HT-29 (cell line): Measurements from ENCODE around the gene CEP164. TPM values are rescaled to one million over a fixed set of nuclear protein-coding genes. Genes with fewer than 3 reads are reported as not detected.
A peak's percentile ranks its signal among the peaks of the same experiment; 100 is the strongest.

Experiments used
- DNase-seq: peaks from one replicate; pipeline ENCODE4 v3.0.0-alpha.2; 2015; ENCODE audit warnings: low spot score
- total RNA-seq: library from RNA; depleted of rRNA; stranded (reverse); fragments of >200 nt; shearing (Covaris generic); gene quantifications from 2 replicates; pipeline ENCODE4 v1.2.3, GENCODE V29; 2014; rRNA removed

The CEP164 gene
- total RNA-seq = 21.4 and 28.4 TPM in 2 replicates

DNA sequence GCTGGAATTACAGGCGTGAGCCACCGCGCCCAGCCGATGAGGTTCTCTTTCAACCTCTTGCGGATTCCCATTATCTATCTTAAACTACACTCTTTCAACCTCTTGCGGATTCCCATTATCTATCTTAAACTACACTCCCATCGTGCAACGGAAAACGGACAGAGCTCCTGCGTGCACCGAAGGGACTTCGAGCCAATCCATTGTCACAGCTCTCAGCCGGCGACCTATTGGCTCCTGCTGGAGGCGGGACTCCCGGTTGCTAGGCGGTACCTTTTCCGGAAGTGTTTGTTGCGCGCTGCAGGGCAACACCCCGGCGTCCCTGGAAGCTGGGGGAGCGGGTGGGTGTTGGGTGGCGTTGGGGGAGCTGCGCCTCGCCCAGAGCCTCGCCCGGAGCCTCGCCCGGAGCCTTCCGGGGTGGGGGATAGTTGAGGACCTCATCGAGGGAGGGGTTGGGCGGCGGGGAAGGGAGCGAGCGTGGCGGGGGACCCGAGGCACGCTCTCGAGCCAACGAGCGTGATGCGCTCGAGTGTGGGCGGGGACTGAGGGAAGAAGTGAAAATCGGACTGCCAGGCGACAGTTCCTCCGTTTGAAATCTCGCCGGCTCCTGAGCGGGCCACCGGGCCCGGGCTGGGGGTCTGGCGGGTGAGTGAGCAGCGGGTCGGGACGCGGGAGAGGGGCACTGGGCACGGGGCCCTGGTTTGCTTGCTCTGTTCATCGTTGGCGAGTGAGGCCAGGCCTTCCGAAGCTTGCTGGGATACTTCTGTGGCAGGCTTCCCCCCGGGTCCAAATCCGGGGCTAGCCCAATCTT lies at the start of gene CEP164:
CEP164 (plus strand) TSS at position 288 of the 808 bp plus-strand sequence. CDS start 10,733 bp downstream, outside the sequence.
- DNase-seq = peak; percentile 97

DNA sequence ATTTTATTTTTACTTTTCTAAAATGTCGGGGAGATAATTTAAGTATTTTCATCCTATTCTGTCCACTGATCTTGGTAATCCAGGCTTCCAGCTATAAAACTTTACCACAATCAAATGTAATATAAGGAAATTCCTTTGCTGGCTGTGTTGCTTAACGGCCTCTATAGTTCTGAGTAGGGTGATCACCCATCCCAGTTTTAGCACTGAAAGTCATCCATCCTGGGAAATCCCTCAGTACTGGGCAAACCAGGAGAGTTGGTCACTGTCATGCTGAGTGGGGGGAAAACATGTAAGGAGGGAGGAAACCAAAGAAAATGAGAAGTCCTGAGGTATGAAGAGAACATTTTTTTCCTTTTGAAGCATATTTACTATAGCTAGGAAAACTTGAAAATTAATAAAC lies 49.3 kb upstream of the CEP164 start:
- no peak for DNase-seq

DNA sequence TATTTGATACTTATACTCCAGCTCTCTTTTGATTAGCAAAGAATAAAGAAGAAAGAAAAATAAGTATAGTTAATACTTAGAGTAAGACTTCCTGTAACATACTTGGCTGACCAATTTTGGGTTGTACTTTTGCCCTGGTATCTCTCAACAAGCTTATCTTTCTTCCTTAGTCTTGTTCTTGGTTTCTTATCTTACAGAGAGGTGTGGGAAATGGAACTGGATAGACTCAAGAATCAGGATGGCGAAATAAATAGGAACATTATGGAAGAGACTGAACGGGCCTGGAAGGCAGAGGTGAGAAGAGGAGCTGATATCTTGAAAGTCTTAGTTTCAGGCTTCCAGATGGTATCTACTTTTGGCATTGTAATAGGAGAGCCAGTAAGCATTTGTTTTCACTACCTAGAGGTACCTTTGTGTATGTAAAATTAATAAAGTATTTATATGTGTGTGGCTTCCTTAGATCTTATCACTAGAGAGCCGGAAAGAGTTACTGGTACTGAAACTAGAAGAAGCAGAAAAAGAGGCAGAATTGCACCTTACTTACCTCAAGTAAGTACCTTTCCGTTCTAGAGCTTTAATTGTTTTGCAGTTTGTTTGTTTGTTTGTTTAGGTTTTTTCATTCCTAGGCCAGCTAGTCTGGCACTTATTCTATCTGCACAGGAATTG lies 47.8 kb upstream of the CEP164 start:
- no peak for DNase-seq

DNA sequence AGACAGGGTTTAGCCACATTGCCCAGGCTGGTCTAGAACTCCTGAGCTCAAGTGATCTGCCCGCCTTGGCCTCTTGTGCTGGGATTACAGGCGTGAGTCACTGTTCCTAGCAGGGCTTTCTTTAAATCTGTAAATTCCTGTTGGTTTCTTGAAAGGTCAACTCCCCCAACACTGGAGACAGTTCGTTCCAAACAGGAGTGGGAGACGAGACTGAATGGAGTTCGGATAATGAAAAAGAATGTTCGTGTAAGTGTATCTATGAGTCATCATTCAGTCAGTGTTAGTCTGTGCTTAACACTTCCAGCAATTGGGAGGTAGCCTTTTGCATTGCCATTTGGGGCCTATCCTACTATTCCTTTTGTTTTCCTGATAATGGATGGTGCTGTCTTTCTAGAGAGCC lies 46.5 kb upstream of the CEP164 start:
- DNase-seq = no peak

DNA sequence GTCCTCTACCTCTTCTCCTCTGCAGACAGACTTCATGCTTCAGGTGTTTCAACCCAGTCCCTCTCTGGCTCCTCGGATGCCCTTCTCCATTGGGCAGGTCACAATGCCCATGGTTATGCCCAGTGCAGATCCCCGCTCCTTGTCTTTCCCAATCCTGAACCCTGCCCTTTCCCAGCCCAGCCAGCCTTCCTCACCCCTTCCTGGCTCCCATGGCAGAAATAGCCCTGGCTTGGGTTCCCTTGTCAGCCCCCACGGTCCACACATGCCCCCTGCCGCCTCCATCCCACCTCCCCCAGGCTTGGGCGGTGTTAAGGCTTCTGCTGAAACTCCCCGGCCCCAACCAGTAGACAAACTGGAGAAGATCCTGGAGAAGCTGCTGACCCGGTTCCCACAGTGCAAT lies 45.8 kb upstream of the CEP164 start:
- DNase-seq = no peak

DNA sequence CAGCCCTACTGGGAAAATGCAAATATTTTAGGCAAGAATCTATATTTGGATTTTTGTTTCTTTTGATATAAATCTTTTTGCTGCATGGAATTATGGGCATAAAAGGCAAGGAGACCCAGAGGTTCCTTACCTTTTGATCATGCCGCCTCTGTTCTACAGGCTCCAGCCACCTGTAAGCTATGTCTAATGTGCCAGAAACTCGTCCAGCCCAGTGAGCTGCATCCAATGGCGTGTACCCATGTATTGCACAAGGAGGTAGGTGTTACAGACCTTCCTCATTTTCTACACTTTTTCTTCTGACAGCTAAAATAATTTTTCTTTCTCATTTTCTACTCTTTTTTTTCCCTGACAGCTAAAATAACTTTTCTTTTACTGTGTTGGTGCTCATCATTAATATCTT lies 44.7 kb upstream of the CEP164 start:
- DNase-seq = no peak

DNA sequence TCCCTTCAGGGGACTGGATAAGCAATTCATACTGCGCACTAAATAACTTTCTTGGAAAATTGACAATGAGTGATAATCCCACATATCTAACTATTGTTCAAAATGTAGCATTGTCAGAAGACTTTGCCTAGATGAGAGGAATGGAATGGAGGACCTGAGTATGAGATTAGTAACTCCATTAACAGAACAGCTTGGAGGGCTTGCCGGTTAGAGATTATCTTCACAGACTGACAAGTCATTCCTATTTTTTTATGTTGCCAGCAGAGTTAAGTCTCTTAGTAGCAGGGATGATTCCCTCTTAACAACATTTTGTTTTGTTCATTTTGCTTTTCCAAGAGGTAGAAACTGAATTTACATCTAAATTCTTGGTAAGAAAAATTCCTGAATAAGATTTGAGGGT lies 43.6 kb upstream of the CEP164 start:
- DNase-seq = no peak

DNA sequence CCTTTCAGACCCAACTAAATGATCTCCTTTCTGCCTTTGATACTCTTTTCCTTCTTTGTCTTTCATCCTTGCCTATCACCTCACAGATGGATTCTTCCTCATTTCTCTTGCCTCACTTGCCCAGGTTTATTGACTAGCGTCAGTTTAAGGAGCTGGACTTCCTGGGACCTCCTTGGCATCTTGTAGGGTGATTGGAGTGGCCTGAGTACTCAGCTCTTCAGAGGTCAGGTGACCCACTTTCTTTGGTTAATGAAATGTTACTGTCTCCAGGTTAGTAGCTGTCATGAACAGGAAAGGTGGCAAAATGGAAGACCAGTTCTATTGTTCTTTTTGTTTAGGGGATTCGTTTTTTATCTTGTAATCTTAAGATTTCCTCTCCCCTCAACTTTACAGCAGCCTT lies 41.1 kb upstream of the CEP164 start:
- no peak for DNase-seq

DNA sequence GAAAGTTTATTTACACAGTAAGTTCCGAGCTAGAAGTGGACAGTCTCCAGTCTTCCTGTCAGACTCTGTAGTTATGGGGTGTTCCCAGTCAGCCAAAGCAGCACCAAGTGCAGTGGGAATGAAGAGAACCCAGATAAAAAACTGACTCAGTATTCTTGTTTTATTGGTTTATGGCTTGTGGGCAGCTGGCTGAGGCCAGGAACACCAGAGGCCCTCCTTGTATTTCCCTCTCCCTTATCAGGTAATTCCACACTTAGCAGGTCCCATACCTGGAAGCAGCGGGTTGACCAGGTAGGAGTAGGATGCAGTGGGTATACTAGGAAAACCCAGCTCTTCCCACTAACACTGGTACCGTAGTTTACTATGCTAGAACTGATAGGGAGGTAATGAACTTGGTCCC lies 40.0 kb upstream of the CEP164 start:
- DNase-seq = no peak

DNA sequence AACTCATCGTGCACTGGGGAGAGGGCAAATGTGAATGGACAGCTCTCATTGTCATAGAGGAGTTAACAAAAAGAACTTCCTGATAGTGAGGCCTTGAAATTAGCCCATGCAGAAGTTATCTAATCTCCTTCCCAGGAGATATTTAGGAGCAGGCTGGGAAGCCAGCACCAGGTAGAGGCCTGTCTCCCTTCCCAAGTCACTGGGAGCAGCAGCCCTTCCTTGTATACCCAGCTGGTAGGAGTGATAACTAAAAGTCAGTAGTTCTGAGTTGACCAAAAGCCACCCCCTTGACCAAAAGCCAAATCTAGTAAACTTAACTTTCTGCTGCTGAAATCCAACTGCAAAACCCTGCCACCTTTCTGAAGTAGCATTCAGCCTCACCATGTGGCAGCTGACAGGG lies 37.9 kb upstream of the CEP164 start:
- DNase-seq = no peak

DNA sequence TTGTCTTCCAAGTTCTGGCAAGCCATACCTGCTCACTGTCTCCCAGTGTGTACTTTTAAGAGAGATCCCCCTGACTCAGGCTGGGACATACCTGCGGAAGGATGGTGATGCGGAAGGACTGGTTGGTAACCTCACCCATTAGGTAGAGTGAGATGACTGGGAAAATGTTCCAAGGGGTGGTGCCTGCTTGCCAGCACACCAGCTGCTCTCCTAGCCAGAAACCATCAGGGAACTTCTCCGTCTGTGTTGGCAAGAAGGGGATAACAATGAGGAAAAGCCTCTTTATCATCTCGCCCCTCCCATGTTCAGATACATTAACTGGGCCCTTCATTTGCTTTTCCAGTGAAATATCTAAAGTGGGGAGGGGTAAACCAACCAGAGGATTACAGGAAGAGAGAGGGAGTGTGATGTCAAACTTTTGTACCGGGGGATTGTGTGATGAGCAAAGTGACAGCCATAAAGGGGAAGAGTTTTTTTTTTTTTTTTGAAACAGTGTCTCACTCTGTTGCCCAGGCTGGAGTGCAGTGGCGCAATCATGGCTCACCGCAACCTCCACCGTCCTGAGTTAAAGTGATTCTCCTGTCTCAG lies 36.8 kb upstream of the CEP164 start, which contains the start of gene BACE1-AS:
BACE1-AS (plus strand) TSS at position 538 of the 588 bp plus-strand sequence.
- DNase-seq = no peak

DNA sequence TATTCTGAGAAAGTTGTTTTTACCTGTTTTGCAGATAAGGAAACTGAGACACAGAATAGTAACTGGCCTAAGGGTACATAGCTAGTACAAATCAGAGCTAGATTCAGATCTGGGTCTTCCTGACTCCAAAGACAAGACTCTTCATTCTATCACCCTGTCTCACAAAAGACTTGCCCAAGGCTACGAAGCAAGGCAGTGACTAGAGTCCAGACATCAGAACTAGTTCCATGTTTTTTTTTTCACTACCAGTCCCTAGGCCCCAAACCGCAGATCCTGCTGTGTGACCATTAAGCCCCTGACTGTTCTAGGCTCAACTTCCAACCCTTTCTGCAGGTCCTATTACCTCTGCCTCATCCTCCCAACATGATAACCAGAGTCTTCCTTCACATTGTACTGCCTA lies 35.0 kb upstream of the CEP164 start:
- no peak for DNase-seq

DNA sequence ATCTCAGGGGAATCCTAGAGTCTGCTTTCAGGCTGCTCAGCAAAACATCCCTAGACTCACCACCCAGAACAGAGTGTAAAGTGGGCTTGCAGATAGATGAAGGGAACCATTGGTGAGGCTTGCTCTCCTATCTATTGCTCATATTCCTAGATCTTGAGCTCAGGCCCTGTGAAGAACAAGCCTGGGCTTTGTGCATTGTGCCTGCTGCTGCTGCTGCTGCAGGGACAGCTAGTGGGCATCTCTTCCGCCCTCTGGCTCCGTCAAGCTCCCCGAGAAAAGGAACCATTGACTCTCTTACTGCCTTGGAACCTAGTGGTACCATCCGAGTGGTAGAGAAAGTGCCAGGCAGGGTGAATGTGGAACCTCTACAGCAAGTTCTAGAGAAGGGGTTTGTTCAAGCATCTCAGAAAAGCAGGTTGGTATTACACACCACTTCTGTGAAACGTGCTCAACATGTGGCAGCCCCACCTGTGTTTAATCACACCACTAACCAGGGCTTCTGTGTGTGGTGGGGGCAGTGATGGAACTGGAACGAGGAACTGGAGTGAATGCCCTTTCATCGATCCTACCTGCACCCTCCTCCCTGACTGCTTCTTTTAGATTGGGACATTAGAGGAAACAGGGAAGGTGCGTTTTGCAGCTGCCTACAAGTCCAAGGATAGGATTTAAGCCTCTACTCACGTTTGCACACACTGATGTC lies 32.1 kb upstream of the CEP164 start:
- DNase-seq = no peak

DNA sequence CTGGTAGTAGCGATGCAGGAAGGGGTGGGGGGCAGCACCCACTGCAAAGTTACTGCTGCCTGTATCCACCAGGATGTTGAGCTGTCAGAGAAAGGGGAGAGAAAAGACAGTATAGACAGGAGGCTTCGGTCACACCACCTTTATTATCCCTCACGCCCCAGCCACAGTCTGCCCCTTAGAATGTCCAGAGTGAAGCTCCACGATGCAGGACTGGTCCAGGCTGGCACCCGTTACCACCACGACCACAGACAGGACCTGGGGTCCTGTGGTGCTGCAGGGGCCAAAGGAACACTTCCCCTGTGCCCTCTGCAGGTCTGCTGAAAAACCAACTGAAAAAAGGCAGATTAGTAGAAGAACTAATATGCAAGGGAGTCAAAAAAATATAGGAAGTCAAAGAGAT lies 30.8 kb upstream of the CEP164 start:
- DNase-seq = no peak

DNA sequence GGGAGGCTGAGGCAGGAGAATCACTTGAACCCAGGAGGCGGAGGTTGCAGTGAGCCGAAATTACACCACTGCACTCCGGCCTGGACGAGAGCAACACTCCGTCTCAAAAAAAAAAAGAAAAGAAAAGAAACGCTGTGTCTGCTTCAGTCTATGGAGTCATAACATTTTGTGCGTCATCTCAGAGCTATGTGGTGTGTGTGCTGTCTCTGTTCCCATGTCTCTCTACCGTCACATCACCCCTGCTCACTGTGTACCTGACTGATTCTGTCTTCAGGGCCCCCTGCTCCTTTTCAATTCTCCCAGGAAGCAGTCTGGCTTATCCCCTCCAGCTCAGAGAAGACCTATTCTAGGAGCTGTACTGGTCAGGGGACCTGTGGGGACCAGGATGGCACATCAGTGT lies 29.5 kb upstream of the CEP164 start:
- no peak for DNase-seq

DNA sequence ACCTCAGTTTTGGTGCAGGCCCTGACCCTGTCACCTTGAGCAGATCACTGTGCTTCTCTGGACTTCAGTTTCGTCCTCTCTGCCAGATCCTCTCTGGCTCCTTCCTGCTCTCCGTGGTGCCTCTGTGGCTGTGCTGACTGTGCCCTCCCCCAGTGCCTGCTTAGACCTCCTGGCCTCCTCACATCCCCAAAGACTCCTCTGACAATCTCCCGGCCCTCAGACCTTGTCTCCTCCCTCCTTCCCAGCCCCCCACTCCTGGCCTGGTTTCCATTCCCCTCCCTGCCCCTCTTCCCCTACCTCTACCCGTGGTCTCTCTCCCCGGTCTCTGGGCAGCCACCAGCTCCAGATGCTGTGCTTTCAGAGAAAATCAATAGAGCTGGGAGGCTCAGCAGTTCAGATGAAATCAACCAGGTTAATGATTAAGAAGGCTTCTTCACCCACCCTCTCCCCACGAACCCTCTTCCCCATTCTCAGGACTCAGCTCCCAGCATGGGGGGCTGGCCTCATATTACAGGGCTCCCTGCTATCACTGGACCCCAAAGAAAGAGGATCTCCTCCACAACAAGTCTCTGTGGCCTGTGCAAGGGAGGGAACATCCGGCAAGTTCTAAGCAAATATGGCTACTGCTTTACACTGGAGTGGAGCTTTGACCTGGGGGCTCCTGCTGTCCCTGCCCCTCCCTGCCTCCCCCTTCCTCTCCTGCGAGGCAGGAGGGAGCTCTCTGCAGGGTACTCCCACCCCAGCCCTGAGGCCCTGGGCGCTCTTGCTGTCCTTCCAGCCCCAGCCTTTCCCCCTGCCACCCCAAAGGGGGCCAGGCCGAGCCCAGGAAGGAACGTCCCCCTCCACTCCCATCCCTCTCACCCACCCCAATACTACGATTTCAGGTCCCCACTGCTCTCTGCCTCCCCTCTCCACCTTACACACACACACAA lies 28.0 kb upstream of the CEP164 start:
- peak; percentile 17 for DNase-seq

DNA sequence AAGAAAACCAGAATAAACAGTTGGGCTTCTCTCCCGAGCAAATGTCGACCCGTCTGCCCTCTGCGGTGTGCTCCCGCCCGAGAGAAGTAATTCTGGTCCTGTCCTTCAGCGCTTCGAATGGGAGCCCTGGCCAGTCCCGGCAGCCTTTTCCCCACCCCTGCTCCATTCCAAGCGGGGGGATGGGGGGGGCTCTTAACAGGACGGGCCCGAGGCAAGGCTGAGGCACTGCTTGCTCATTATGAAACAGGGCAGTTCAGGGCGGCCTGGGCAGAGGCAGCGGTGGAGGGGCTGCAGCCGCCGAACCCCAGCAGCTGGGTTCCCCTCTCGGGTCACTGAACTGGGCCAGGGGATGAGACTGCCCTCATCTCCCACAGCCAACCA lies 27.4 kb upstream of the CEP164 start:
- DNase-seq = no peak

DNA sequence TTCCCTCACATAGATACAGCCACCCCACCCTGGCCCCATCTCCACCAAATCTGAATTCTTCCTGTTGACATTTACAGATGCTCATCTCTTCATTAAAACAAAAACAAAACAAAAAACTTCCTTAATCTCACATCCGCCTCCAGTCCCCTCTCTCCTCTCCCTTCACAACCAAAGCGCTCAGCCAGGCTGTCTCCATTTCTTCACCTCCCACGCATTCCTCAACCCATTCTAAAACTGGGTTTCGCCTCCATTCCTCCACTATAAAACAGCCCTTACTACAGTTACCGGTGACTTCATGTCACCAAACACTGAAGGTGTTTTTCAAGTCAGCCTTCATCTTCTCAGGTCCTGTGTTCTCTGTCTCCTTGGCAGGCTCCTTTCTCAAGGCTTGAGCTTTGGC lies 26.9 kb upstream of the CEP164 start:
- no peak for DNase-seq

DNA sequence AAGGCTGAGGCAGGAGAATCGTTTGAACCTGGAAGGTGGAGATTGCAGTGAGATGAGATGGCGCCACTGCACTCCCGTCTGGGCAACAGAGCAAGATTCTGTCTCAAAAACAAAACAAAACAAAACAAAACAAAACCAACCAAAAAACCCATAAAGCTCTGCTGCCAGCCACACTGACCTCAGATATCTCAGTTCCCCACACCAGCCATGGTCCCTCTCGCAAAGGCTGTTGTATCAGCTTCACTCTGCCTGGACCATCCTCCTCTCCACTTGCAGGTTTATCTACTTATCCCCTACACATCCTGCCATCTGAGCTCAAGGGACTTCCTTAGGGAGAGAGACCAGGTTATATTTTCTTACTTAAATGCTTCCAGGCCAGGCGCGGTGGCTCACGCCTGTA lies 25.4 kb upstream of the CEP164 start:
- no peak for DNase-seq

DNA sequence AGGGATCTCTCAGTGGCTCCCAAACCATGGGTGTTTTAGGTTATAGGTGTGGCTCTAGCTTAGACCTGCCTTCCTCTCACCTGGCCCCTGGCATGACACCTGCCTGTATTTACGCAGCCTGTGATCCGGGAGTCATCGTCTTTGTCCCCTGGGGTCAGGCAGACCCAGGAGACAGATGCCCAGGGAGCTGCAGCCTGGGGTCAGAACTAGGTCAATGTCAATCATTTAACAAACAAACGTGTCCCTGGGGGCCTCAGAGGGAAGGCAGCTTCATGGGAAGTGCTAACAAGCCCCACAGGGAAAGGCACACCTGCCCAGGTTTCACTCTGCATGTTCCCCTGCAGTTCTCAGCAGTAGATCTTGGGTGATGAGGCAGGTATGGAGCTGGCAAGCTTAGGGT lies 24.6 kb upstream of the CEP164 start:
- DNase-seq = no peak
